Measurements from ENCODE around the gene ADAMTS17.
A peak's percentile ranks its signal among the peaks of the same experiment; 100 is the strongest.

Gene ADAMTS17

DNA sequence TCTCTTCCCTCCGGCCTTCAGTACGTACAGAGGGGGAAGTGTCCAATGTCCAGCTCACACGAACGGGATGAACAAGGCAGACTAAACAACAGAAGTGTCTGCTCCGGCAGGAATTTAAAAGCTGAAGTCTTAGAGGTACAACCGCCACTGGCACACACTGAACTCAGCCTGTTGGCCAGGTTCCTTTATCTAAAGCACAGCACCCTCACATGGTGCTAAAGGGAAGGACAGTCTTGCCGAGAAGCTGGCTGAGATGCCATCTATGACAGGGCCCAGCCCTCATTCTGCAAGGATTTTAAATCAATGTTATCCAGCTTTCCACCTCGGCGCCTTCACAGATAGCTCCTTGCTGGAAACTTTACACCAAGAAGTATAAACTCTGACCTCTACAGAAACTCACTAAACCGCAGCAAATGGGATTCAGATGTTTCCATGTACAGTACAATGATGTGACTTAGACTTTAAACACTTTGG is 2.8 kb downstream of the ADAMTS17 start:
- peak; percentile 20 for DNase-seq (ENCODE audit: low spot score)

DNA sequence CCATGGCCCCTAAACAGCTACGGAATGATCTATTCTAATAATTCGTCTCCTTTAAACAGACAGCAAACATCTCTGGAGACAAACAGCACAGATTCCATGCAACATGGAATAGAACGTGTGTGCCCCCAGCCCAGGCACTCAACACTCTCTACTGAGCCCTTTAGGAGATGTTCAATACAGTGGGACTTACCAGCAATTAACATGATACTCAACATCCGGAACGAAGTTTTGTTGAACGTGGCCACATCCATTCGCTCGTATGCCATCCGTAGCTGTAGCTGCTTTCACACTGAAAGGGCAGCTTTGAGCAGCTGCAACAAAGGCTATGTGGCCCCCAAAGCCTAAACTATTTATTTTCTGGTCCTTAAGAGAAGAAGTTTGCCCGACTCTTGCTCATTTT is 3.5 kb downstream of the ADAMTS17 start:
- no peak for DNase-seq (ENCODE audit: low spot score)

DNA sequence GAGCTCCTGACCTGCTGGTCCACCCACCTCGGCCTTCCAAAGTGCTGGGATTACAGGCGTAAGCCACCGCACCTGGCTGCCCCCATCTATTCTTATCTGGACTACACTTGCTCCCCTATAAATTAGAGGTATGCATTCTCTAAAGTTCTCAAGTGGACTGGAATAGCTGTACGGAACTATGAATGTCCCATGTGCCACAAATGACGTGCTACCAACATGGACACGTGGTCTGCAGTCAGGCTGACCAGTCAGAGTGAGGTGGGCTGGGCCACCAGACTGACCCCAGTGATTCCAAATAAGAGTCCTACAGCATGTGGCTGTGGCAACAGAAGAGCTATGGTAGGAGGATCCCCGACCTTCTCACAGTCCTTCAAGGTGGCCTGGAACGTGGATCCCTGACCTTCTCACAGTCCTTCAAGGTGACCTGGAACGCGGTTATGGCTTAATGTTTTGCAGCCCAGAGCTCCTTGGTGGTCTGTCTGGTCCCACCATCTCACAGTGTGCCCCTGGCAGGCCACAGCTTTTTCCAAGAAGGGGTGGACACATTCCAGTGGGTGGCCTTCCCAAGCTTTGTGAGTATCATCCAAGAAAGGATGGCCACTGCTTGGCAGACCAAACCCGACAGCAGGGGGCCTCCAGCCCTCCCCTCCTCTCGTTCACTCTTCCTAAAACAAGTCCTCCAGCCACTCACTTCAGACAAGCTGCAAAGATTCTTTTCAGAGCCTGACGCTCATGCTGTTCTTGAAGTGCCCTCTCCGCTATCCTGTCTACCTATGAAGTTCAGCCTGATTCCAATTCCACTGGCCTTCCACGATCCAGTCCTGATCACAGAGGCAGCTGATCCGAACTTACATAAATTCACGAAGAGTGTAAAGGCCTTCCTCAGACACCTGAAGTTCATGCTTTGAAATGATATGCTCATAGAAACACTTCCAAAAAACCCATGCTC is 4.4 kb downstream of the ADAMTS17 start:
- DNase-seq (ENCODE audit: low spot score) = no peak

DNA sequence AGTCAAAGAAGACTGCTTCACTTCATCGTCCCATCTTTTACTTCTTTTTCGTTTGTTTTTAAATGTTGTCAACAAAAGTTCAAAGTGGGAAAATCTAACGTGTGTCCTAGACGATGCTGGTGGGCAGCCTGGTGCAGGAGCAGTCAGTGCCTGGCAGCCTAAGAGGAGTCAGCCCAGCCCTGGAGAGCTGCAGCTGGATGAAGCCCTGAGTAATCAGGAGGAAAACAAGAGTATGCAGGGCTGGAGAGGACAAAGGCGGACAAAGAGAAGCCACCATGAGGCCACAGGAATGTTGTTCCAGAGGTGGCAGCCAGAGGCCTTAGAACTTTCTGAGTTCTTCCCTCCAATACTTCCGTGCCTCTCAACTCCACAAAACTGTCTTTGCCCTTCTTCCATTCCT is 5.7 kb downstream of the ADAMTS17 start:
- no peak for DNase-seq (ENCODE audit: low spot score)

DNA sequence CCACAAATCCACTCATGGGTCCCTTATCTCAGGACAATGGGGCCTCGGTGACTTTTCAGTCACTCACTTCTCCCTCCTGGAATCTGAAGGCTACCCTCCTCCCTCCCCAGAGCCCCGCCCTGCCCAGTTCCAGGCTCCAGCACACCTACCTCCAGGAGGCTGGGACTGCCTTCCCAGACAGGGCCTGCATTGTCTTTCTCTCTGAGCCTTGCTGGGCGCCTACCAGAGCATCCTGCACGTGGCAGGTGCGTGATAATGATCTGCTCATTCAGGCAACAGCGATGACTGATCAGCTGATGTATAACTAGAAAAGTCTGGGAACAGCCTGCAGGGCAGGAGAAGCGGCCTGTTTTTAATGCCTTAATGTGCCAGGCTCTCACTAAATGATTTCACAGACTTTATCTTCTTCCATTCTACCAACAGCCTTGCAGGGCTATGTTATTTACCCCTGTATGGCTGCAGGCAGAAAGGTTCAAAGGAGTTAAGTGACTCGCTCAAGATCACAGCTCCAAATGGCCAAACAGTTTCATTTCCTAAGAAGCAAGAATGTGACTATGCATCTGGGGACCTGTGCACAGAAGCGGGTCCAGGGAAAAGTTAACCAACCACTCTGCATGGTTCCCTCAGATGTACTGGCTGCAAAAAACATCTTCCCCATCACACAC is 6.3 kb downstream of the ADAMTS17 start:
- DNase-seq (ENCODE audit: low spot score) = no peak

DNA sequence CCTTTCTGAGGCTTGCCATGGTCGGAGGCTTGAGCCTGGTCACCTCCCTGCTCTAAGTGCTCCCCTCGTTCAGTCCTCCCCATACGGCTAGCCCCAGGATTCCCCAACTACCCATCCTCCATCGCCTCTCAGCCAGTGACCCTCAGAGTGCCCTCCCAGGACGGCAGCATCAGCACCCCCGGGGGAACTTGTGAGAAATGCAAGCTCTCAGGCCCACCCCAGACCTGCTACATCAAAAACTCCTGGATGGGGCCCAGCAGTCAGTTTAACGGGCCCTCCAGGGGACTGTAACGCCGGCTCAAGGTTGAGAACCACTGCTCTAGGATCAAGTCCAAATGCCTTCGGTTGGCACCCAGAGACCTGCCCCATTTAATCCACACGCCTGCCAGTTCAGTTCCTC is 6.9 kb downstream of the ADAMTS17 start:
- DNase-seq (ENCODE audit: low spot score) = no peak

DNA sequence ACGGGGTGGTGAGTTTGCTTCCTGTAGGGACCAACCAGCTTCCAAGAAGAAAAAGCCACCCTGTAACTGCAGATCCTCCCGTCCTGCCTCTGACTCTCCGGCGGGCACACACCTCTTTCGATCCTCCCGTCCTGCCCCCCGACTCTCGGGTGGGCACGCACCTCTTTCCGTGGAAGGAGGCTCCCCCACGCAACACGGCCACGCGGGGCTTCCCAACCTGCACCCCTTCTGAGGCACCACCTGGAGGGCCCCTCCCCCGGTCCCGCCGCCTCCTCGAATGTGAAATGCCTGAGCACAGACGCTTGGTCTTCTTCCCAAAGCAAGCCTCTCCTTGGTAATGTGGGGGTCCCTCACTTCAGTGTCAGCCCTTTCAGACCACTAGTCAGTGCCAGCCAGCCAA is 7.3 kb downstream of the ADAMTS17 start:
- DNase-seq (ENCODE audit: low spot score) = no peak

DNA sequence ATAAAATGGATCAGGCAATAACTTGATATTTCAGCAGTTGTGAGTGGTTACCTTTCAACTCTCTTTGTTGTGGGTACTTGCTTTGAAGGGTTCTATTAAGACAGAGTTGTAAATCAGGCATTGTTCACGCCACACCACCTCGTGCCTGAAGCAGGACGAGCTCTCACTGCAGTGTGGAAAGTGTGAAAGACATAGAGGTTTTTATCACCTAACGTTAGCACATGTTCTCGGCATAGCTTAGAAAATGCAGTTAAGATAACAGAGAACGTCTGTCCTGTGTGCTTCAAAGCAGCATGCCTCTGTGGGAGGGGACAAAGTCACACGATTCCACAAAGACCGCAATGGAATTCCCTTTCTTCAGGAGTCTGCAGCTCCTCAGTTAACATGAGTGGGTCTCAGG is 7.8 kb downstream of the ADAMTS17 start:
- no peak for DNase-seq (ENCODE audit: low spot score)

DNA sequence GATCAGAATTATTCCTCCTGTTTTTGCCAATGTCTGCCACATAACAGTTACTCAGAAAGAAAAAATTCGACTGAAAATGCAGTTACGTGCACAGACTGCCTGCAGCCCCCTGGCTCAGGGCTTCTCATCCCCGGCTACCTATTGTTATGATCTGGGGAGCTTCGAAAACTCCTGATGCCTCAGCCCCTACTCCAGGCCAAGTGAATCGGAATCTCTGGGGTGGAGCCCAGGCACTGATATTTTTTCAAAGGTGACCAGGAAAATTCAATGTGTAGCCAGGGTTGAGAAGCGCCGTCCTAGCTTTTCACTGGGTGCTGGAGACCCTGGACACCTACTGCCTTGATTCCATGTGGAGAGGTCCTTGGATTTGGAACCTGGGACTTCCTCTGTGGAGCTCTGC is 8.5 kb downstream of the ADAMTS17 start:
- no peak for DNase-seq (ENCODE audit: low spot score)

DNA sequence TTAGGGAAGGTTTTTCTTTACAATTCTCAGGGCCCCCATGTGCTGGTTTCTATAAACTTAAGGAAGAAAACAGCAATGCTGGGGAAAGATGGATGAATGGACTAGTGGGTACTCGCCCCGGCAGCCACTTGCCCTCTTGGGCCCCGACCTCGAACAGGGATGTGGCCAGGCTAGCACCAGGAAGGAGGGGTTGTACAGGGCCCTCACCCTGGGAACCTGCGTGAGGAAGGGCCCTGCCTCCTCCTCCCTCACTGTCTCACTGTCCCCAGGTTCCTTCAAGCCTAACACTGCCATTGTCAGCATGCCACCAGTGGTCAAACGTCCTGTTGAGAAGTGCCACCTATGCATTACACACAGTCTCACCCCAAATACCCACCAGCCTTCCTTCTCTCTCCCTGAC is 9.1 kb downstream of the ADAMTS17 start:
- no peak for DNase-seq (ENCODE audit: low spot score)

DNA sequence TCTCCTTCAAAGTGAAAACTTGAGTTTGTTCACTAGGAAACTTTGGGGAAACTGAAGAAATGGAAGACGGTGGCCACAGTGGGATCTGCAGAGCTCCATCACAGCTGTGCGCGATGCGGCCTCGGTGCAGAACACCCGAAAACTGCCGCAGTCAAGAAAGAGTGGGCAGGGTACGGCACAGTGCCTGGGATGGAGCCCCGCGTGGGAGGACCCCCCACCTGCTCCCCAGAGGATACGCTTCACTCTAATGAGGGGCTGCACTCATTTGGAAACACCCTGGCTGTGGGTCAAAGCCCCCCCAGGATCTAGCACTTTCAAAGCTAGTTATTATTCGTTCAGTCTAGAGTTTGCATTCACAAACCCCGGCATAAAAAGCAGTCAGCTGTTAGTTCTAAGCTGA is 9.5 kb downstream of the ADAMTS17 start:
- no peak for DNase-seq (ENCODE audit: low spot score)

DNA sequence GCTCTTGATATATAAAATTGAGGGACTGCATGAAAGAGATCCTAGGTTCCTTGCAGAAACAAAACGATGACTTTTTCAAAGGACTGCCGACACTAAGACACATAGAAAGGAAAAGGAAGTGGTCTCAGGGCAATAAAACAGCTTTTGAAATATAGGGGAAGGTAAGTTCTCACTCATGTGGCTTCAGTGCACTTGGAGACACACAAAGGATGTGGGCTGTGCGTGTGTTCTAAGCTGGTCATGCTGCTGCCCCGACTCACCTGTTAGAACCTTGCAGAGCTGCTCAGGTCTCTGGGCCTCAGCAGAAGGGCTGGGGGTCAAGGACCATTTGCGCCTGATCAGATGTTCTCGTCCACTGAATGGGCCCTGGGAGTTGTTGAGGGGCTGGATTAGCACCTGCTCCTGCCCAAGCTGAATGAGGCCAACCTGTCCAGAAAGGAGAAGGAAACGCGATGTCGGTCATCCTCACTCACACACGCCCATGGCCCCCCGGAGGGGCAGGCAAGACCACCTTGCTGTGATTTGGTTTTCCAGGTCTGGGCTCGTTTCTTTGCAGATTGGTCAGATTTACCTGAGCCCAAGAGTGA is 11.1 kb downstream of the ADAMTS17 start:
- DNase-seq (ENCODE audit: low spot score) = no peak

DNA sequence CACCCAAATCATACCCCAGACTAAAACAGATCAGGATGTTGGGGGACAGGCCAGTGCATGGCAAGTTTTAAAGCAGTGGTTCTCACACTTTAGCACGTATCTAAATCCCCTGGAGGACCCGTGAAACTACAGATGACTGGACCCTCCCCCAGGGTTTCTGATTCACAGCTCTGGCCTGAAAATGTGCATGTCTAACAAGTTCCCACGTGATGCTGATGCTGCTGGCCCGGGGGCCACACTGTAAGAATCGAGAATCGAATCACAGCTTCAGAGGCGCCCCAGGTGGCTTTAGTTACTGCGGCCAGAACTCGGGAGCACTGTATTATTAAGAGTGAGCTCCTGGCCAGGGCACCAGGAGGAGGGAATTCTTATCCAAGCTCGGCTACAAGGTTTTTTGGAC is 11.6 kb downstream of the ADAMTS17 start:
- no peak for DNase-seq (ENCODE audit: low spot score)

DNA sequence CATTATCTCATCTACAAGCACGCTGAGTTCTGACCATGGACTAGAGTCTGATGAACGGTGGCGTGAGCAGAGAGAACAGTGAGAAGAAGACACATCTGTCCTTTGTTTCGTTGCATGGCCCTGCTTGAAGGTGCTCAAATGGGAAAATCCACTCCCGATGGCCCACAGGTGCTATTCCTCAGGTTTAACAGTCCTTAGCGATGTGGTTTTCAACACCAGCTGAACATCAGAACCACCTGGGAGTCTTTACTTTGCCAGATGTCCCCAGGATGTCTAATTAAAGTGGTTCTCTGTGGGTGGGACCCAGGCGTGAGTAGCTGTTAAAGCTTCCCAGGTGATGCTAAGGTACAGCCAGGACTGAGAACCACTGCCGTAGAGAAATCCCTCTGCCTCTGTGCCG is 13.0 kb downstream of the ADAMTS17 start:
- no peak for DNase-seq (ENCODE audit: low spot score)

DNA sequence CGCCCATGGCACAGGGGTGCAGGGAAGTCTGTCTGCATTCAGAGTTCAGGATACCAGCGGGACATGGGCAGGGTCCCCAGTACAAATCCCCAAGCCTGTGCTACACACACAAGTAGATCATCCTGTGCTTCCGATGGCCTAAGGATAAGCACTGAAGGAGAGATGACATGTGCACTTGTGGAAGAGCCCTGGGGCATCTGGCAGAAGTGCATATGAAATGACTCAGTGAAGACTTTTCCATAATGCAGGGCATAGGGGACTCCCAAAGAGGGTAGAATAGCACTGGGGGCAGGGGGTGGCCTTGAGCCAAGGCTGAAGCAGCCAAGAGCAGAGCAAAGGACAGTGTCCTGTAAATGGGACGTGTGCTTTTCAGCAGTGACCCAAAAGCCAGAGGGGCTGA is 22.9 kb downstream of the ADAMTS17 start:
- DNase-seq (ENCODE audit: low spot score) = no peak

DNA sequence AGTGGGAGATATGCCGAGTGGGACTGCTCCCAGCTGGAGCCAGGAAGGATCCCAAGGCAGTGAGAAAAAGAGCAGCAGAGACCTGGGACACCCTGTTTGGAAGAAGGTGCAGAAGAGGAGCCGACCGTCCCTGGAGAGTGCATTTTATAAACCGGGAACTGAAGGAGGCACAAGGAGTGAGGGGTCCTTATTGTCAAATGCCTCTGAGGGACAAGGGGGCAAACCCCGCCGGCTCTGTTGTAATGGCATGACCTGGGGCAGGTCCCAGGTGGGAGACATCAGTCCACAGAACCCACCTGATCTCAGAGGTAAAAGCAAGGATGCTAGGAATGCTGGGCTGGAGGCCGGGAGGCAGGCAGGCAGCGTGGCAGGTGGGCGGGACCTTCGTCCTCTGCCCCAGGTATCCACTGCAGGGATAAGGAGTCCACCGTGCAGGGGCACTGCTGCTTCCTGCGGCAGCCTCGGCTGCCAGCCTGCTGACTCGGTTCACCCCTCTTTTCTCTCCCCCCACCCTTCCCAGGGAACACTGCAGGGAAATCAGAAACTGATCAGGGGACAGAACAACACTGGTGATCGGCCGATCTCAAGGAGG is 26.9 kb downstream of the ADAMTS17 start:
- no peak for DNase-seq (ENCODE audit: low spot score)

DNA sequence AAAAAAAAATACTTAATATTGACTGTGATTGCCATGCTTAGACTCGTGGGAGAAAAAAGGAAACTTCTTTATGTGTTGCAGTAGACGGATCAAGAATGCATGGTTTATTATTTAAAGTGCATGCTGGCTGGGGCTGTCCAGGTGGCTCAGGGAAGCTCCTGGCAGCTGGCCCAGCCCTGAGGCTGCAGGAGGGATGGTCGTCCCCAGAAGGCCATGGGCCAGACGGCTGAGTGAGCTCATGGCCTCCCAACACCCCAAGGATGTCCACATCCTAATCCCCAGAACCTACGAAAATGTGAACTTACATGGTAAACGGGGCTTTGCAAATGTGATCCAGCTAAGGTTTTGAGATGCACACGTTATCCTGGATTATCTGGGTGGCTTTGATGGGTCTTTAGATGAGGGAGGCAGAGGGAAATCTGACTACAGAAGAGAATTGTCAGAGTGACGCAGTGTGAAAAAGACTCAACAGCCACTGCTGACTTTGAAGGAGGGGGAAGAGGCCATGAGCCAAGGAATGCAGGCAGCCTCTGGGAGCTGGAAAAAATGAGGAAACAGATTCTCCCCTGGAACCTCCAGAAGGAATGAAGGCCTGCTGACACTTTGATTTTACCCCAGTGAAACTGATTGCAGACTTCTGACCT is 29.8 kb downstream of the ADAMTS17 start:
- no peak for DNase-seq (ENCODE audit: low spot score)

DNA sequence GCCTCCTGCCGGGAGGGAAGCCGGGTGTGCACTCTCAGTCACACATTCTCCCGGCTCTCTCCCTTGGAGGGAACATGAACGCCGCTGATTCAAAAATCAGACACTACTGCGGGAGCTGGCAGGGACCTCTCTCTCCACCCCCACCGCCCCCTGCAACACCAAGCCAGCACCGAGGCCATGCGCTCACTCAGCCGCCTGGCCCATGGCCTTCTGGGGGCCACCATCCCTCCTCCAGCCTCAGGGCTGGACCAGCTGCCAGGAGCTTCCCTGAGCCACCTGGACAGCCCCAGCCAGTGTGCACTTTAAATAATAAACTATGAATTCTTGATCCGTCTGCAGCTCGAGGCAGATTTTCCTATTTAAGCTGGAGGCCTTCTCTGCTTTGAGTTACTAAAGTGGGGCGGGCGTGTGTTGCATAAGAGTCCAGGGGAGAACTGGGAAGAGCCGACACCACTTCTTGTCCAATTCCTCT is 30.6 kb downstream of the ADAMTS17 start:
- DNase-seq (ENCODE audit: low spot score) = no peak

DNA sequence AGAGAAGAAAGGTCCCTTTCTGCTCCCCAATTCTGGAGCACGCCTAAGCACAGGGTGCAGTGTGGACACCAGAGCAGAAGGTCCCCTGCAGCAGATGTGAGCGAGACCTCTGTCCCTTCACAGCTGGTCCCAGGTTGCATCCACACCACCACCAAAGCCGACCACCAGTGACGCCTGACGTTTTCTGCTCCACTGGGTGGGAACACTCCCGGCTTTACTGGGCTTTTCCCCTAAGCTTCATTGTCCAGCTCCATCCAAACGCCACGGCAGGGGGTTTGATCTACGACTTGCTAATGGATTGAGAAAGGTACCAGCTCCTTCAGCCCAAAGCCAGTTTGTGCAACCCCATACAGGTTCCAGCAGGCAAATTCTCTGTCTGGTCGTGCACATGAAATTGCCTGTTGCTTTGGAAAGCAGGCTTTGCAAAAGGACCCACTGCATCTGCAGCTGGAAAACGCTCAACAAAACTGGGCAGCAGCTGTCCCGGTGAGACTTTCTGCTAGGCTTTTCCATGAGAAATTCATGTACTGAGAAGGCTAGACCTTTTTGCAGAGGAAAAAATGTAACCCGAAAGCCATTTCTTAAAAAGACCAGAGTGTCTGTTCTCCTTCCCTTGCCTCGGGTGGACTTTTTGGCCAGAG is 31.1 kb downstream of the ADAMTS17 start:
- no peak for DNase-seq (ENCODE audit: low spot score)

DNA sequence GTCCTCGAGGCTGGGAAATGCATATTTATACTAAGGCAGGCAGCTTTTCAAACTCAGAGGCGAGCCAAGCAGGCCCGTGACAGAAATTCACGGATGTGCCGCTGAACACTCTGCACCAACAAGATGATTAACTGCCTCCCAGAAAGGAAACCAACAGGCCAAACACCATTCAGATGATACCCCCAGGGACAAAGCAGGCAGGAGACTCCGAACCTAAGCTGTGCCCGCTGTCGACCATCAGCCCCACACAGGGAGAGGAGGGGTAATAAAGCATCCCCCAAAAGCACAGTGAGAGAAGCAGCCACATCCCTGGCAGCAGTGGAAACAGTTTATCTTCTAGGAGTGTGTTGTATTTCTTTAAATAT is 31.8 kb downstream of the ADAMTS17 start:
- no peak for DNase-seq (ENCODE audit: low spot score)

Data from hepatic stellate cell (primary cell).